Stimulated activated CD4-positive, alpha-beta T cell treated with anti-CD3 and anti-CD28 coated beads, Interleukin-1b, Interleukin-23, amount 100 ng/mL, for 24 hours (primary cell): ENCODE results near the gene LONRF2.
A peak's percentile ranks its signal among the peaks of the same experiment; 100 is the strongest.
"Not testable (repeated sequence)": the region's sequence is repeated elsewhere in the genome, so short reads cannot be mapped to it uniquely, and the experiment has no call there.

Experiments
- DNase-seq, 4 experiments: peaks; one replicate each; pipeline ENCODE4 v3.0.0-alpha.2; 2020; ENCODE audit warnings: low read depth in 4 of 4, low spot score in 1 of 4

LONRF2 gene

GRCh38 chr2:100256416-100256815 is 65.9 kb downstream of the LONRF2 start:
- no peak for DNase-seq

DNA sequence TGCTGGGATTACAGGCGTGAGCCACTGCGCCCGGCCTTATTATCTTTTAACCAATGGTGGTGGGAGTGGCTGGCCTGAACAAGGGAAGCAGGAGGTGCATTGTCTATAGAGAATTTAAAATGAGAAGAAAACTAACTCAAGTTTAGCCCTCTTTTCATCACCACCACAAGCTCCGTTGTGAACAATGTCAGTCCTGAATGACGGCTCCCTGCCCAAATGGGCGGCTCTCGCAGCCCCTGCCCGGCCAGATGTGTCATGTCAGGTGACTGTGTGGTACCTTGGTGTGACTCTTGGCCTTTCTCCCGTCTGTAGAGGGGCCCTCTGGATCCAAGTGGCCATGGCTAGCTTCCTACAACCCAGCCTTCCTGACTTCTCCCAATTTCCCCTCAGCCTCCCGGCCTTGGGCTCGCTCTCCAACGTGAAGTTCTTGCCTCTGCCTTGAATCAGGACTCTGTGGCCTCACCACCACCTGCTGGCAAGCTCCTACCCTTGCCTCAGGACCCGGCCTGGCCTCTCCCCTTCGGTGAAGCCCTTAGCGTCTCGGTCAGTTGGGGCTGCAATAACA is 67.6 kb downstream of the LONRF2 start:
- no peak for DNase-seq

GRCh38 chr2:100253786-100254185 is 68.5 kb downstream of the LONRF2 start:
- DNase-seq = no peak

DNA sequence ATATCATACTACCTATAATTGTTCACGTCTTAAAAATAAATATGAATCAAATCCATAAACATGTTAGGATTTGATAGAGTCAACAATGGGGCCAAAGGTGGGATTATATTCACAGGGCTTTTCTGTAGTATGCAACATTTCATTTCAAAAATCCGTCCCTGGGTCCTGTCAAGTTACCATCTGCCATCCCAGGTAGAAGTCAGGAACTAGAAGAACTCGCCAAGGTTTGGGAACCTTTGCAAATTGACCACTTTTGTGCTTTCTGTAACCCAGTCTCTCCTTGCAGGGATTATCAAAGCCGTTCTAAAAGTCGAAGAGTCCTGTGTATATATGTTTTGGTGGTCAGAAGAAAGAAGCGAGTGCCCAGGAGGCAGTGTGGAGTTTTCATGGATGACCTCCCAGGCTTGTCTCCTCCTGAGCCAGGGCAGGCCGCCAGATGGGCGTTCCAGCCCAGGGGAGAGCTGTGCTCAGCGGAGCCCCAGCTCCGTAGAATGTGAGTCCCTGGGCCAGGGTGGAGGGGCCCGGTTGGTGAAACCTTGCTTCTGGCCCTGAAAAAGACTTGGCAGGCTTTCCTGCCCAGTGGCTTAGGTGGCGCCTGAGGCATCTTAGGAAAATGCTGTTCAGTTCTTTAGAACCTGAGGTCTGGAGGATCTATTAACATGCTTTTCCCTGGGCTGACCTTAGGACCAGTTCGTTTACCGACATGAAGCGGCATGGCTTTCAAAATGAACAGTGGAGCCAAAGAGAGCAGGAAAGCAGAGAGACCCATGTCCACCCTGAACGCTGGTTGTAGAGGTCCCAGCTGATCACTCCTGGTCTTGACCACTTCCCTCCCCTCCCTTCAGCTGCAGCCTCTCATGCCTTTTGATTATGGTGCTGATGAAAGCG is 69.2 kb downstream of the LONRF2 start:
- no peak for DNase-seq

DNA sequence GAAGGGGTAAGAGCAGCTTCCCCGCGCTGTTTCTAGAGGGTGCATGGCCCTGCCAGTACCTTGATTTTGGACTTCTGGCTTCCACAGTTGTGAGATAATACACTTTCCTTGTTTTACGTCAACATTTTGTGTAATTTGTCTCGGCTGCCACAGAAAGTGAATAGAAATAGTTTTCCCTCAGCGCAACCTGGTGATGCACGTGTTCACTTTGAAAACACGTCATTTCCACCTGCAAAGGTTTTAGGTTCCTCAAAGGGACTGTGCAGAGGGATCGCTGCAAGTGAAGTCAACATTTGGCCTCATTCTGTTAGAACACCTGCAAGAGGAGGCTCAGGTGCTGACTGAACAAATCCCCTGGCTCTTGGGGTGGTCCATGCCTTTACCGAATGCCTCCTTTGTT is 71.7 kb downstream of the LONRF2 start:
- DNase-seq = no peak

DNA sequence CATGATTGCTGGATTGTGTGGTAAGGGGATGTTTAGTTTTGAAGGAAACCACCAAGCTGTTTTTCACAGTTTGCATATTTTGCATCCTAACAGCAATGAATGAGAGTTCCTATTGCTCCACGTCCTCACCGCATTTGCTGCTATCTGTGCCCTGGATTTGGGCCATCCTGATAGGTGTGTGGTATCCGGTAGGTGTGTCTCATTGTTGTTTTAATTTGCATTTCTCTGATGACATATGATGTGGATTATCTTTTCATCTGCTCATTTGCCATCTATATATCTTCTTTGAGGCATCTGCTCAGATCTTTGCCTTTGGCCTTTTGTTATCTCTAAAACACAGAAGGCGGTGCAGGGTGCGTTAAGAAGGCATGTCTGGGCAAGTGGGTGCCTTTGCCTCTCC is 73.3 kb downstream of the LONRF2 start:
- no peak for DNase-seq

GRCh38 chr2:100248556-100248955 is 73.7 kb downstream of the LONRF2 start:
- DNase-seq = not testable (repeated sequence)

GRCh38 chr2:100248044-100248330 is 74.3 kb downstream of the LONRF2 start:
- no peak for DNase-seq

GRCh38 chr2:100247256-100248043 is 74.9 kb downstream of the LONRF2 start:
- DNase-seq = no peak

- DNase-seq = no peak
Measured at GRCh38 chr2:100246163-100247145, 75.8 kb downstream of the LONRF2 start.

GRCh38 chr2:100245681-100246080 is 76.6 kb downstream of the LONRF2 start:
- no peak for DNase-seq

- no peak for DNase-seq
Measured at GRCh38 chr2:100244881-100245605, 77.3 kb downstream of the LONRF2 start.

GRCh38 chr2:100243631-100244030 is 78.7 kb downstream of the LONRF2 start:
- no peak for DNase-seq

DNA sequence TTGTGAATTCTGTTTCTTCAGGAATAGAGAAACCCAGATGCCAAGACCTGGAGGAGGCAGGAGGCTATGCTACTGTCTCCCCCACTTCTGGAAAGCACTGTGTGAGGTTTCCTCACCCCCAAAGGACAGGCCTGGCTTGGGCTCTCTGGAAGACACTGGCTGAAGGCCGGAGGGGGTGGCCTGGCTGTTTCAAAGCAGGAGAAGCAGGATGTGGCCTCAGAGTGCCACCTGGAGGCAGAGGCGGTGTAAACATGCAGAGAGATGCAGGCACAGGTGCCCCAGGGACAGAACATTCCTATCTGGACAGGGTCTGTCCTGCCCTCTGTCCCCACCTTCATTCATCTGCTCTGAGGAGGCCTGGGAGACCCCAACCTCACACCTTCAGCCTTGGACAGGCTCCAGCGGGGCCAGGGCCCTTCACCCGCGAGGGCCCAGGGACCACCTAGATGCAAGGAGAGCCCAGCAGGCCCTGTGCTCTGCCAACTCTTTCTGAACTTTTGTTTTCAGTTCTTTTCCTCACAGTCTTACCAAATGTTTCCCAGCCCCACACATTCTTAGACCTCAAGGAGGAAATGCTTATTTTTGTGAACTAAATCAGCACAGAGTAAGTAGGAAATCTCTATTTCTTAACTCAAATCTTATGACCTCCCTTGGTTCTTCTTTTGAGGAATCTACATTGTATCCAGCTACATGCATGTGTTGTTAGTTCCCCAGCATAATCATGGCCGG is 79.2 kb downstream of the LONRF2 start:
- peak in 2 of 4 experiments; percentile 28 to 33 for DNase-seq

DNA sequence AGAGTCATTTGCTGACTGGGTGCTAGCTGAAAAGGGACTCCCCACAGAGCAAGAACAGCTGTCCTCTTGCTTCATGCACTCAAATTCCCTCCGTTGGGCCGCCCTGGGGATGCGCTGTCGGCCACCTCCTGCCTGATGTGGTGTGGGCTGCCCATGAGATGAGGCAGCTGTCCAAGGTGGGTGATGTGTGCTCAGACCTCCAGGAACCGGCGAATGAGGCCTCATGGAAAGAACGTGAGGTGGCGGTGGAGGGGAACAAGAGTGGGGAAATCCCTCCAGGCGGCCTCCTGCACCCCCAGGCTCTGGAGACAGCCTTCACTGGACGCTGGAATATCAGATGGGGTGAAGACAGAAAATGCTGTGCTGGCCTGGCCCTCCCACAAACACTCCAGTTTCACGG is 79.8 kb downstream of the LONRF2 start:
- no peak for DNase-seq

DNA sequence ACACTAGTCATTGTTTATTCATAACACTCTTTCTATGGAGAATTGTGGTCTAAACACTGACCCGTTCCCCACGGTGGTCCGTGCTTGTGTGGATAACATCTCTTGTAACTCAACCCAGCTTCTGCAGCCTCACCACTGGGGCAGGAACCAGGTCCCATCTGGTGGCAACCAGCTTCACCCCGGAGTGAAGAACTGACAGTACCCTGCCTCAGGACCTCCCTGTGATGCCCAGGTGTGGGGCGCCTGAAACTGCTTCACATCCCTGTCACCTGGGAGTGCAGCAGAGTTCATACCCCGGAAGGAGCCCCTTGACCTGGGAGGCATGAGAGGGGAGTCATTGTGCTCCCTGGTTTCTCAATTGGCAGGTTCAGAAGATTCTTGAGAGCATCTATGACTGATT is 81.1 kb downstream of the LONRF2 start:
- no peak for DNase-seq

- no peak for DNase-seq
Measured at GRCh38 chr2:100240386-100240785, 81.9 kb downstream of the LONRF2 start.

- DNase-seq = no peak
Measured at GRCh38 chr2:100239486-100240210, 82.7 kb downstream of the LONRF2 start.

DNA sequence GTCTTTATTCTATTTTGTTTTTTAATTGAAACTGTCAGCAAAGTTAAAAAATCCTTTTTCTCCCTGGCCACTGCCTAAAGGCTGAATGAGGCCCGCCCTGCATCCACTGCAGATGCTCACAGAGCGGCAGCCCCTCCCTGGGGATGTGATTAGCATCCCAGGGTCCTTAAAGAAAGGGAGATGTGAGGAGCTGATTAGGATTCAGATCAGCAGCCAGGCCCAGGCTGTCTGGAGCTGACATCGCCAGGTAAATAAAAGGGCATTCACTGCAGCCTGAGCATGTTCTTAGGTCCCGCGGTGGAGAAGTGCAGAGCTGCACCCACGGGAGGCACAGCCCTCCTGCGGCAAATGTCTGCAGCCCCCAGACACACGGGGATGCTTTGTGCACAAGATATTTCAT is 83.8 kb downstream of the LONRF2 start:
- no peak for DNase-seq
